Aorta (tissue), 5 donors: ENCODE measurements around the gene PDCD1. TPM values are rescaled to one million over a fixed set of nuclear protein-coding genes. Genes with fewer than 3 reads are reported as not detected.

Source experiments
- ATAC-seq: fragments of 200-7000 bp; cut with Tn5 transposase; one replicate; pipeline ENCODE4 v1.9.1; 2022; ENCODE audit warnings: moderate library complexity; ENCODE audit not compliant: low FRiP score
- DNase-seq, 2 donors: peaks; one replicate each; pipeline ENCODE4 v3.0.0-alpha.2; 2020
- H3K27ac ChIP-seq, 2 donors: one replicate each; pipeline ENCODE4 v1.5.1; 2013; ENCODE audit warnings: low read length in 2 of 2, mild to moderate bottlenecking in 2 of 2, moderate library complexity in 2 of 2, control low read depth in 1 of 2, inconsistent platforms in 1 of 2, low read depth in 1 of 2
- H3K27me3 ChIP-seq, 2 donors: one replicate each; pipeline ENCODE4 v1.6.1; 2013; ENCODE audit warnings: control low read depth in 1 of 2, low read length in 1 of 2, mild to moderate bottlenecking in 1 of 2, moderate library complexity in 1 of 2; ENCODE audit not compliant: insufficient read depth in 2 of 2, control insufficient read depth in 1 of 2
- H3K36me3 ChIP-seq, 2 donors: one replicate each; pipeline ENCODE4 v1.6.1; 2013; ENCODE audit warnings: control low read depth in 1 of 2, low read length in 1 of 2, mild to moderate bottlenecking in 1 of 2; ENCODE audit not compliant: insufficient read depth in 2 of 2, control insufficient read depth in 1 of 2
- H3K4me1 ChIP-seq, 2 donors: one replicate each; pipeline ENCODE4 v1.6.1; 2013; ENCODE audit warnings: low read length in 2 of 2, control low read depth in 1 of 2, mild to moderate bottlenecking in 1 of 2, moderate library complexity in 1 of 2; ENCODE audit not compliant: insufficient read depth in 2 of 2, control insufficient read depth in 1 of 2
- H3K4me3 ChIP-seq, 2 donors: one replicate each; pipeline ENCODE4 v1.5.1; 2013; ENCODE audit warnings: low read length in 2 of 2, control low read depth in 1 of 2, mild to moderate bottlenecking in 1 of 2
- H3K9me3 ChIP-seq: one replicate; pipeline ENCODE4 v1.6.1; 2013; ENCODE audit warnings: mild to moderate bottlenecking, low read length; ENCODE audit not compliant: control insufficient read depth
- WGBS, 2 donors: extraction: QIAGEN DNeasy Blood & Tissue Kit; methylation state at CpG; one replicate each; pipeline ENCODE4 v1.1.7; 2013; 5-methylcytosine and 5-hydroxymethylcytosine counted together
- intact Hi-C, 2 donors: fragments of 100-400 bp; cut with DNase I; formaldehyde crosslinking; loops; one replicate each; pipeline versions ENCODE4 v1.14.2 to v1.15.0; 2022
- polyA plus RNA-seq, 2 donors: library from polyadenylated mRNA; stranded (reverse); fragments of 200-250 nt; gene quantifications; one replicate each; pipeline ENCODE4 v1.2.3, GENCODE V29; 2013
- total RNA-seq, 2 donors: library from RNA; stranded (reverse); fragmentation: NEBNext Ultra II Directional; extraction: Animal tissue kit (Norgen Biotek cat#: 25700); gene quantifications; one replicate each; pipeline ENCODE4 v1.2.1, GENCODE V29; 2021
- donor health status: healthy with polysubstance abuse.
- donor health status: Bipolar disorder and iron deficiency.
- donor health status: DM: no; HTN: no; CAD: no.
- donor health status: DM: no; HTN: no; CAD: no.
- donor health status: DM: yes; HTN: yes; CAD: no.

PDCD1 gene
- total and polyA plus RNA-seq, 4 donors = 0.39 to 0.75 TPM; not detected in 2

- no peak for ATAC-seq
Observed at GRCh38 chr2:241896746-241897201, 38.1 kb upstream of the PDCD1 start.

GRCh38 chr2:241895712-241896641 is 37.3 kb upstream of the PDCD1 start:
- no peaks in the 10 kb centered on the region for H3K36me3 ChIP-seq
- ATAC-seq = peak; percentile 3
- 39 to 67% methylated on average over 17 to 26 of the region's 26 CpGs for WGBS, 2 donors
- intact Hi-C loops = no loop called here
- H3K4me1 ChIP-seq = no peaks in the 10 kb centered on the region
- H3K4me3 ChIP-seq = no peak overlapping the region
- DNase-seq = peak; percentile 42 to 75
- no peaks in the 10 kb centered on the region for H3K9me3 ChIP-seq
- H3K27me3 ChIP-seq = no peaks in the 10 kb centered on the region
- peak overlapping the region in 1 of 2 donors; percentile 41 for H3K27ac ChIP-seq

More at GRCh38 chr2:241896746-241897201, 38.1 kb upstream of the PDCD1 start:
- no peak overlapping the region for H3K4me3 ChIP-seq
- no peaks in the 10 kb centered on the region for H3K27me3 ChIP-seq
- peak in 1 of 2 donors; percentile 22 for DNase-seq
- no peaks in the 10 kb centered on the region for H3K4me1 ChIP-seq
- 89 to 92% methylated on average over 9 to 10 of the region's 10 CpGs for WGBS, 2 donors
- intact Hi-C loops = no loop called here
- H3K36me3 ChIP-seq = no peaks in the 10 kb centered on the region
- H3K27ac ChIP-seq = no peak overlapping the region
- H3K9me3 ChIP-seq = no peaks in the 10 kb centered on the region

- peak in 1 of 2 donors; percentile 44 for DNase-seq
- Histone ChIP-seq H3K9me3 (no peaks in the 10 kb centered on the region), H3K4me1 (no peaks in the 10 kb centered on the region), H3K27me3 (no peaks in the 10 kb centered on the region), H3K36me3 (no peaks in the 10 kb centered on the region), H3K27ac (no peak overlapping the region), H3K4me3 (no peak overlapping the region)
- ATAC-seq = no peak
- intact Hi-C loops = no loop called here
- WGBS, 2 donors = 81 to 88% methylated on average over 11 of the region's 11 CpGs
Observed at GRCh38 chr2:241895427-241895711, 36.7 kb upstream of the PDCD1 start.

GRCh38 chr2:241894681-241895426 is 36.2 kb upstream of the PDCD1 start:
- DNase-seq (peak; percentile 43 to 72), ATAC-seq (peak; percentile 24)
- WGBS, 2 donors = 87% methylated on average over 28 of the region's 28 CpGs
- H3K9me3 ChIP-seq = no peaks in the 10 kb centered on the region
- H3K4me3 ChIP-seq = no peak overlapping the region
- intact Hi-C loops = no loop called here
- H3K36me3 ChIP-seq = no peaks in the 10 kb centered on the region
- no peaks in the 10 kb centered on the region for H3K27me3 ChIP-seq
- H3K27ac ChIP-seq = no peak overlapping the region
- no peaks in the 10 kb centered on the region for H3K4me1 ChIP-seq

GRCh38 chr2:241894056-241894641 is 35.5 kb upstream of the PDCD1 start:
- Histone ChIP-seq H3K9me3 (no peaks in the 10 kb centered on the region), H3K4me3 (no peak overlapping the region), H3K27ac (no peak overlapping the region), H3K36me3 (no peaks in the 10 kb centered on the region), H3K4me1 (no peaks in the 10 kb centered on the region), H3K27me3 (no peaks in the 10 kb centered on the region)
- no peak for ATAC-seq
- intact Hi-C loops = no loop called here
- DNase-seq = peak; percentile 36 to 67
- 86 to 92% methylated on average over 22 to 23 of the region's 23 CpGs for WGBS, 2 donors

- no peaks in the 10 kb centered on the region for H3K36me3 ChIP-seq
- intact Hi-C loops = no loop called here
- H3K9me3 ChIP-seq = no peaks in the 10 kb centered on the region
- no peaks in the 10 kb centered on the region for H3K4me1 ChIP-seq
- no peak for ATAC-seq
- peak; percentile 34 to 57 for DNase-seq
- no peaks in the 10 kb centered on the region for H3K27me3 ChIP-seq
- no peak overlapping the region for H3K27ac ChIP-seq
- WGBS, 2 donors = 86% methylated on average over 16 of the region's 16 CpGs
- no peak overlapping the region for H3K4me3 ChIP-seq
Observed at GRCh38 chr2:241893265-241893664, 34.6 kb upstream of the PDCD1 start.

GRCh38 chr2:241892299-241893137 is 33.8 kb upstream of the PDCD1 start:
- Histone ChIP-seq H3K27ac (no peak overlapping the region), H3K36me3 (no peaks in the 10 kb centered on the region), H3K4me3 (no peak overlapping the region), H3K4me1 (no peaks in the 10 kb centered on the region), H3K27me3 (no peaks in the 10 kb centered on the region), H3K9me3 (no peaks in the 10 kb centered on the region)
- intact Hi-C loops = no loop called here
- ATAC-seq = no peak
- WGBS, 2 donors = 82 to 88% methylated on average over 22 of the region's 22 CpGs
- peak; percentile 42 to 64 for DNase-seq

GRCh38 chr2:241891988-241892298 is 33.2 kb upstream of the PDCD1 start:
- H3K36me3 ChIP-seq = no peaks in the 10 kb centered on the region
- H3K27ac ChIP-seq = no peak overlapping the region
- H3K27me3 ChIP-seq = no peaks in the 10 kb centered on the region
- no peak overlapping the region for H3K4me3 ChIP-seq
- H3K9me3 ChIP-seq = no peaks in the 10 kb centered on the region
- no peak for ATAC-seq
- no peak for DNase-seq
- intact Hi-C loops = no loop called here
- WGBS, 2 donors = 36 to 47% methylated on average over 3 of the region's 3 CpGs
- H3K4me1 ChIP-seq = no peaks in the 10 kb centered on the region
